Measurements from ENCODE around the gene HIVEP1. TPM values are rescaled to one million over a fixed set of nuclear protein-coding genes. Genes with fewer than 3 reads are reported as not detected.
A peak's percentile ranks its signal among the peaks of the same experiment; 100 is the strongest.

HIVEP1 gene
- total RNA-seq, 3 donors from 2014 or later = 24.8 to 41.3 (median 27.2) TPM

DNA sequence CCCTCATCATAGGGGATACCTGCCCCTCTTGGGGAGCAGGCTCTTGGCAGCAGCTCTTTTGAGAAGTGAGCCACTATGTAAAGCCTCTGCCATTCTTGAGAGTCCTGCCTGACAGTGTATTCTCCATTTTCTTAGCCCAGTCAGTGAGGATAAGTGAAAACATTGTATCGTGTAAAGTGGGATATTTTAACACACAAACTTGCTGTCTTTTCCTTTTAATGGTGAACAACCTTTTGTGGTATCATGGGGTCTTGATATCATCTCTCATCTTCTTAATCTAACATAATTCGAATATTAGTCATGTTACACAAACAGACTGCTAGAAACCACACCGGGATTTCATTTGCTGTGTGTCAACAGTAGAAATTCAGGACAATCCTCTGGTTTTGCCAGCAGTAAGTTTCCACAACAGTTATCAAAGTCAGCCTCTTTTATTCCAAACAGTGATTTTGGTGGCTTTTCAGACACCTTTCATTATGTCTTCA is 136.2 kb downstream of the HIVEP1 start:
- H3K27ac ChIP-seq = peak overlapping the region in 1 of 2 donors; percentile 43
- intact Hi-C loops (cut with DNase I; ENCODE audit: low total_unique reads) = no loop called here

GRCh38 chr6:12148841-12149240 is 136.7 kb downstream of the HIVEP1 start:
- TF ChIP-seq POLR2A (IDR thresholded peaks at IDR 0.05) (no peak), POLR2AphosphoS5 (IDR thresholded peaks at IDR 0.05) (no peak), CTCF (IDR thresholded peaks at IDR 0.05) (no peak)

More for the DNA sequence above, 136.2 kb downstream of the HIVEP1 start:
- no peaks in the 10 kb centered on the region for H3K27me3 ChIP-seq
- DNase-seq (ENCODE audit: low spot score in 2 of 2) = no peak
- no peak for TF ChIP-seq POLR2A (IDR thresholded peaks at IDR 0.05)
- no peak for TF ChIP-seq POLR2AphosphoS5 (IDR thresholded peaks at IDR 0.05)
- no peak for TF ChIP-seq CTCF (IDR thresholded peaks at IDR 0.05)
- H3K36me3 ChIP-seq = no peaks in the 10 kb centered on the region
- H3K4me1 ChIP-seq = no peaks in the 10 kb centered on the region
- H3K9me3 ChIP-seq = no peaks in the 10 kb centered on the region
- H3K4me3 ChIP-seq = no peak overlapping the region

DNA sequence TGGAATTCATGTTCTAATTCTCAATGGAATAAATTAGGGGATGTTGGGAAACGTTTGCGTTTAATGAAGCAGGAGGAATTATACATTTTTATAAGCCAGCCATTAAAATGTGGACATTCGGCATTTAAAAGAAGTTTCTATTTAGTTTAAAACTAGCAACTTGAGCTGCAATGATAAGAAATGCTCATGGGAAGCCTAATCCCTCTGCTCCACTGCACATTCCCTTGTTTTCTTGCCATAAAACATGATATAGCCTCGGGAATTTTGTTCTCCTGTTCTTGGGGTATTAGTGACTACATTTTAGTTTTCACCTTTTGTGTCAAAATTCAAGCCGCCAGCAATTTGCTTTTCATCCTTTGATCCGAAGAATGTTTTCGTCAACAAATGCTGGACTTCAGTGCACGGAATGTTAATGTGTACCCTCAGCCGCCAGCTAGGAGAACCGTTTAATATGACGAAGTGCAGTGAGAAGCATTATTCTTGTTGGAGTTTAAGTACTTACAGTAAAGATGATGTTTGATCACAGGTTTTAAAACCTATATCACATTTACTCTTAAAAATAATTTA is 137.9 kb downstream of the HIVEP1 start:
- Histone ChIP-seq H3K4me3 (no peak overlapping the region), H3K27me3 (no peaks in the 10 kb centered on the region), H3K9me3 (no peaks in the 10 kb centered on the region), H3K36me3 (no peaks in the 10 kb centered on the region), H3K4me1 (no peaks in the 10 kb centered on the region), H3K27ac (no peak overlapping the region)
- DNase-seq (ENCODE audit: low spot score in 2 of 2) = no peak
- TF ChIP-seq POLR2AphosphoS5 (IDR thresholded peaks at IDR 0.05) = no peak
- no peak for TF ChIP-seq CTCF (IDR thresholded peaks at IDR 0.05)
- TF ChIP-seq POLR2A (IDR thresholded peaks at IDR 0.05) = no peak
- intact Hi-C loops (cut with DNase I; ENCODE audit: low total_unique reads) = loop anchor here (10.0 kb wide), 1 partner anchor 455 kb away; no protein-coding TSS in a partner anchor

More at GRCh38 chr6:12148841-12149240, 136.7 kb downstream of the HIVEP1 start:
- no peak overlapping the region for H3K27ac ChIP-seq
- no peaks in the 10 kb centered on the region for H3K9me3 ChIP-seq
- H3K4me3 ChIP-seq = no peak overlapping the region
- intact Hi-C loops (cut with DNase I; ENCODE audit: low total_unique reads) = no loop called here
- no peaks in the 10 kb centered on the region for H3K27me3 ChIP-seq
- no peak for DNase-seq (ENCODE audit: low spot score in 2 of 2)
- no peaks in the 10 kb centered on the region for H3K36me3 ChIP-seq
- no peaks in the 10 kb centered on the region for H3K4me1 ChIP-seq

DNA sequence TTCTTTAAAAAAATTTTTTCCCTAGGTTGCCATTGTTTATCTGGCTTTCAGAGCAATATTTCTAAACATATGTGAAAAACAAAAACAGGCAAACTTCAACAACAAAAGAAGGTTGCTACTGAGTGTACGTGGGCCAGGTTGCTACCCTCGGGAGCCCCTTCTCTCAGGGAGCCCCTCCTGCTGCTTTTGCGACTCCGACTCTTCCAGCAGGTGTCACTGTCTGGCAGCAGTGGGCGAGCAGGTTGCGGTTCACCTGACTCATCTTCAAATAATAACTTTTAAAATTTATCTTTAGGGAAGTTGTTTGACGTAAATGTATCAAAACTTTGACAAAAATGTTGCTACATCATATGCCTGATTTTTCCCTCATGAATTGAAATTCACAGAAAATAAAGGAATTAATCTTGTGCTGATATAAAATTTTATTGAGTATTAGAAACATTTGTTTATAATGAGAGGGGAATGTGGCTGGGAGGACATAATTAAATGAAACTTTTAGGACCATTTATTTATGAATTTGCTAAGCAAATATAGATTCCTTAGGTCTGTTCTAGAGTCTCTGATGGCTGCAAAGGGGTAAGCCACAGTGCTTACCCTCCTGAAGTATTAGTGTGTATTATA is 138.8 kb downstream of the HIVEP1 start:
- Histone ChIP-seq H3K27me3 (no peaks in the 10 kb centered on the region), H3K27ac (no peak overlapping the region), H3K9me3 (no peaks in the 10 kb centered on the region), H3K36me3 (no peaks in the 10 kb centered on the region), H3K4me3 (no peak overlapping the region), H3K4me1 (no peaks in the 10 kb centered on the region)
- peak in 2 of 3 donors; percentile 29 to 38 for TF ChIP-seq CTCF (IDR thresholded peaks at IDR 0.05)
- no peak for TF ChIP-seq POLR2AphosphoS5 (IDR thresholded peaks at IDR 0.05)
- intact Hi-C loops (cut with DNase I; ENCODE audit: low total_unique reads) = loop anchor here (10.0 kb wide), 1 partner anchor 454 kb away; no protein-coding TSS in a partner anchor
- DNase-seq (ENCODE audit: low spot score in 2 of 2) = no peak

DNA sequence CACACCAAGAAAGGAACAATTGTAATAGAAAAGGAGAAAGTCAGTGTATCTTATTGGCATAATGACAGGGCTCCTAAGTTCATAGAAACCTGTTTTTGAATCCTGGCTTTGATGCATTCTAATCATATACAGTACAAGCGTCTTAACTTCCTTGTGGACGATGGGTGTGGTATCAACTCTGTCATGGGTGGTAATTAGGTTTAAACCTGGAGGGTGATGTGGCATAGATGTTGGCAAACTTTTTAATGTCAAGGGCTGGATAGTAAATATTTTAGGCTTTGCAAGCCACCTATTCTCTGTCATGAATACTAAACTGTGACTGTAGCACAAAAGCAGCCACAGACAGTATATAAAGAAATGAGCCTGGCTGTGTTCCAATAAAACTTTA is 139.3 kb downstream of the HIVEP1 start:
- H3K27me3 ChIP-seq = no peaks in the 10 kb centered on the region
- DNase-seq (ENCODE audit: low spot score in 2 of 2) = no peak
- H3K4me1 ChIP-seq = no peaks in the 10 kb centered on the region
- no peak overlapping the region for H3K27ac ChIP-seq
- no peaks in the 10 kb centered on the region for H3K36me3 ChIP-seq
- intact Hi-C loops (cut with DNase I; ENCODE audit: low total_unique reads) = loop anchor here (10.0 kb wide), 1 partner anchor 453 kb away; no protein-coding TSS in a partner anchor
- no peaks in the 10 kb centered on the region for H3K9me3 ChIP-seq
- no peak overlapping the region for H3K4me3 ChIP-seq
- TF ChIP-seq POLR2A (IDR thresholded peaks at IDR 0.05) = no peak
- no peak for TF ChIP-seq POLR2AphosphoS5 (IDR thresholded peaks at IDR 0.05)
- no peak for TF ChIP-seq CTCF (IDR thresholded peaks at IDR 0.05)
